Activated T-cell treated with anti-CD3 and anti-CD28 coated beads for 24 hours (primary cell): Measurements from ENCODE around the gene RPL7A.
"Not testable (repeated sequence)": the region's sequence is repeated elsewhere in the genome, so short reads cannot be mapped to it uniquely, and the experiment has no call there.

Experiments
- DNase-seq: peaks from one replicate; pipeline ENCODE4 v3.0.0-alpha.2; 2020; ENCODE audit warnings: low read depth

RPL7A gene

DNA sequence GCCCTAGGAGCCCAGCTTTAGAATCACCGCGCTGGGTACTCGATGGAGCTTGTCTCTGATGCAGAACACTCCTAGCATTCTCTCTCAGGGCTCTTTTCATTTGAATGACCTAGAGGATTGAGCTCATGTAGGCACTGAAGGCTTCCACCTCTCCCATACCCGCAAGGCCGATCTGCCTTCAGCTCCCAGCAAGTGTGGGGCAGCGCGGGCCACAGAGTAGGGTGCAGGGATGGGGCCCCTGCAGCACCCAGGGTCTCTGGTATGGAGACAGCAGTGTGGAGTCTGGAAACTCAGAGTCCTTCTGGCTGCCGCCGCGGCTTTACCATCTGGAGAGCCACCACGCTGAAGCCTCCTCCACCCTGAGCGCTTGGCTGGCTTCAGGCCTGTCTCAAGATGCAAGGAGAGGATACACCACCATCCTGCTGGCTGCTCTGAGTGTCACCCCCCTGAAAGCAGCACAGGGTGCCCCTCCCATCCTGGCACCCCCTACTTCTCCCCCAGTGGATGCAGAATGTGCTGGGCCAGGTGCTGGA is 41.1 kb downstream of the RPL7A start:
- no peak for DNase-seq

DNA sequence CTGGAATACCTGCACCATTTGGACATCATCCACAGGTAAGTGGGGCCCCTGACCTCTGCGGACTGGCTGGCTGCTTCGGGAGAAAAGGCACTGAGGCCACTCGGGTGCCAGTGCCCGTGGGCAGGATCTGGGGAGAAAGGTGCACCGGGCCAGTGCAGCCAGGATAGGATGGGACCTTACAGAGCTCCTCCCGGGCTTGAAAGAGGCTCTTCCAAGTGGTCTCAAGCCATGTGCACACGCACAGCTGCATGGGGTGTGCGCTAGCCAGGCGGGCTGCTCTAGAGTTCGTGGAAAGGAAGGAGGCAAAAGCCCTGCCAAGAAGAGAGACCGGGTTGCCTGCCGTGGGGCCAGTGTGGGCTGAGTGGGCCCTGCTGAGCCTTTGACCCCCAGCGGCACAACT is 41.5 kb downstream of the RPL7A start:
- DNase-seq, result no peak

DNA sequence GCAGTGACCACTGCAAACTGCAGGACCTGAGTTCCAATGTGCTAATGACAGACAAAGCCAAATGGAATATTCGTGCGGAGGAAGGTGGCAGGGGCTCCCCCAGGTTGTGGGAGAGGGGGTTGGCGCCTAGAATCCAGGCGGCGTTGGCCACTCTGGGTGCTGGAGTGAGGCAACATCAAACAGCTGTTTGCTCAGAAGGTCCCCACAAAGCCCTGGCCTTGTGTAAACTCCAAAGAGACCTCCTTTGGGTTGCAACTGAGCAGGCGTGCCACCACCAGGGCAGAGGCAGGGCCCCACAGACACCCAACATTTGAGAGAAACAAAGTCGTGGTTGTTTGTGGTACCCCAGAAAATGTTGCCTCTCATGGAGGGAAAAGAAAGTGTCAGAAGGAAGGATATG is 42.7 kb downstream of the RPL7A start:
- DNase-seq, result no peak

DNA sequence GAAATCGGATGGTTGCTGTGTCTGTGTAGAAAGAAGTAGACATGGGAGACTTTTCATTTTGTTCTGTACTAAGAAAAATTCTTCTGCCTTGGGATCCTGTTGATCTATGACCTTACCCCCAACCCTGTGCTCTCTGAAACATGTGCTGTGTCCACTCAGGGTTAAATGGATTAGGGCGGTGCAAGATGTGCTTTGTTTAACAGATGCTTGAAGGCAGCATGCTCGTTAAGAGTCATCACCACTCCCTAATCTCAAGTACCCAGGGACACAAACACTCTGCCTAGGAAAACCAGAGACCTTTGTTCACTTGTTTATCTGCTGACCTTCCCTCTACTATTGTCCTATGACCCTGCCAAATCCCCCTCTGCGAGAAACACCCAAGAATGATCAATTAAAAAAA is 43.4 kb downstream of the RPL7A start:
- DNase-seq, result not testable (repeated sequence)

DNA sequence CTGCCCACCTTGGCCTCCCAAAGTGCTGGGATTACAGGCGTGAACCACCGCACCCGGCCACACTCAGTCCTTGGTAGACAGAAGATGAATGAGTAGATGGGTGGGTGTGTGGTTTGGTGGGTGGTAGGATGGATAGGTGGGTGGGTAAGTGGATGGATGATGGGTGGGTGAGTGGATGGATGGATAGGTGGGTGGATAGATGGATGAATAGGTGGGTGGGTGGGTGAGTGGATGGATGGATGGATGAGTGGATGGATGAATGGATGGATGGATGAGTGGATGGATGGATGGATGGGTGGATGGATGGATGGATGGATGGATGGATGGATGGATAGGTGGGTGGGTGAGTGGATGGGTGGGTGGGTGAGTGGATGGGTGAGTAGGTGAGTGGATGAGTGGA is 44.3 kb downstream of the RPL7A start:
- DNase-seq, result not testable (repeated sequence)

DNA sequence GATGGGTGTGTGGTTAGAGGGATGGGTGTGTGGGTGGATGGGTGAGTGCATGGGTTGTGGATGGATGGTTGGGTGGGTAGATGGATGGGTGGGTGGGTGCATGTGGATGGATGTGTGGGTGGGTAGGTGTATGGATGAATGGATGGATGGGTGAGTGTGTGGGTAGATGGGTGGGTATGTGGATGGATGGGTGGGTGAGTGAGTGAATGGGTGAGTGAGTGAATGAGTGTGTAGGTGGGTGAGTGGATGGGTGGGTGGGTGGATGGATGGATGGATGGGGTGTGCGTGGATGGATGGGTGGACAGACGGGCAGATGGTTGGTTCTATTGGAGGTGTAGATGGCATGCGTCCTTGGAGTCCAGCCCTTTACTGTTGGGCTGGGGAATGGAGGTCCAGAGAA is 45.4 kb downstream of the RPL7A start:
- DNase-seq, result no peak

DNA sequence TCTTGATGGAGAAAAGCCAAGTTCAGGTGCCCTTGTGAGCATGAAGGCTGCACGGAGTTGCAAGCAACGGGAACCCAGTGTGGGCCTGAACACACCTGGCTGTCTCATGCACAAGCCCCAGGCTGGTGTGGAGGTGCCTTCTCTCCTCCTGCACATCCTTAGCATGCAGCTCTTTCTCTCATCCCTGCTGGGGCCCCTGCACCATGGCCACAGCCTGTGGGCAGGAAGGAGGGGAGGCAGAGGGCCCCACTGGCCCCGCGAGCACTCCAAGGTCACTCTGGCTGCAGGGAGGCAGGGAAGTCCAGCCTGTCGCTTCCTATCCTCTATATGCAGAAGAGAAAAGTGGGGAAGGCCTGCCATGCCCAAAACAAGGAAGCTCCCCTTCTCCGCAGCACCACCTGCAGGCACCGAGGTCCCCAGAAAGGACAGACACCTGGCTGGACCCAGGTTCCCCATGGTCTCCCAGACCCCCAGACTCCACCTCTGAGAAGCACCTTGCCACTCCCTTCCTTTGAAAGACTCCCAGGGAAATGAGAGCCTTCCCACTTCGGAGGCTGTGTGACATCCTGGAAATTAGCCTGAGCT is 46.8 kb downstream of the RPL7A start:
- no peak for DNase-seq

DNA sequence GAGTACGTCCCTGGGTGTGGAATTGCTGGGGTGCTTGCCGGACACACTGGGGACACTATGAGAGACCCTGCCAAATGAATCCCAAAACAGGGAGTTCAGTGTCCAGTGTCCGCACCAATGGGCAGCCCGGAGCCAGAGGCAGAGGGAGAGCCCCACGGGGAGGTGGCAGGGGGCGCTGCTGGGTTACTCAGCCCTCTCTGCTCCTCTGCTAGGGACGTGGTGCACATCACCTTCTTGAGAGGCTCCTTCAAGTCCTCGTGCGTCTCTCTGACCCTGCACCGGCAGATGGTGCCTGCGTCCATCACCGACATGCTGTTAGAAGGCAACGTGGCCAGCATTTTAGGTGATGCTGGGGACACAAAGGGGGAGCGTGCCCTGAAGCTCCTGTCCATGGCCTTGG is 48.9 kb downstream of the RPL7A start:
- DNase-seq, result no peak

DNA sequence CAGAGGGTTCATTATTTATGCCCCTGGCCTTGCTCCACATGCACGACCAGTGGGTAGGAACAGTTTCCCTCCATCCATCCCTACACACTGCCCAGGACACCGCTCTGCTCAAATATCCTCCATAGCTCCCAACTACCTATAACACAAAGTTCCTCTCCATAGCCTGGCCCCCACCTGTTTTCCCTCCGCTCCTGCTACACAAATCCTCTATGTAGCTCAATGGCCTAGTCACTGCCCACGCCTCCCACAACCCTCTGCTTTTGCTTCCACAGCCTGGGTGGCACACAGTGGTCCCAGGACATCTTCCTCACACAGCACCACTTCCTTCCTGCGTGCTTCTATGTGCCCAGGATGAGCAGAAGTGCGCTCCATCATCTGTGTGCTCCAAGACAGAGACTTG is 49.4 kb downstream of the RPL7A start:
- no peak for DNase-seq

DNA sequence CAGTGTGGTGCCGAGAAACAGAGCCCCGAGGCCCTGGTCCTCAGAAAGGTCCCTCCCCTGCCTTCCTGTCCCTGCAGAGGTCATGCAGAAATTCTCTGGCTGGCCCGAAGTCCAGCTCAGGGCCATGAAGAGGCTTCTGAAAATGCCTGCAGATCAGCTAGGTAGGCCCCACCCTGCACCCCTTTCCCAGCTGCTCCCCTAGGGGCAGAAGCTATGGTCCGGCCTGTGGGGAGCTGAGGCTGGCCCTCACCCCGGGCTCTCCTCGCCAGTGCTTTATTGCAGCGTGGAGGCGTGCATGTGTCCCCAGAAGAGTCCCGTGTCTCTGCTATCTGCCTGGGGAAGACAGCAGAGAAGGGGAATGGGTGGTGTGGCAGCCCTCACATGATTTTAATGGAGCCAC is 49.9 kb downstream of the RPL7A start:
- DNase-seq, result no peak

DNA sequence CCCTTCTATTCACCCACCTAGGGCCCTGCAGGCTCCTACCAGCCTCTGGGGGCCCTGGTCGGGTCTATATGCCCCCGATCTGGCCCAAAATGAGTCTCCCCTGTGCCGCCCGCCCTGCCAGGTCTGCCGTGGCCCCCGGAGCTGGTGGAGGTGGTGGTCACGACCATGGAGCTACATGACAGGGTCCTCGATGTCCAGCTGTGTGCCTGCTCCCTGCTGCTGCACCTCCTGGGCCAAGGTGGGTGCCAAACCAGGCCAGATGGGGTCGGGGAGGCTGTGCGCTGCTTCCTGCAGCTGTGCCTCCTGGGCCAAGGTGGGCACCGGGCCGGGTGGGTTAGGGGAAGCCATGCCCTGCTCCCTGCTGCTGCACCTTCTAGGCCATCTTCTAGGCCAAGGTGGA is 52.3 kb downstream of the RPL7A start:
- no peak for DNase-seq
